Measurements from ENCODE around the gene CDH26.

Gene CDH26

GRCh38 chr20:60063739-60064380 is 105.6 kb downstream of the CDH26 start:
- no peak overlapping the region for H3K27ac ChIP-seq (replicated peaks)
- TF ChIP-seq SPI1 (IDR thresholded peaks at IDR 0.05; ENCODE audit: borderline replicate concordance, low read depth) (no peak), GABPA (IDR thresholded peaks at IDR 0.05; ENCODE audit: low read depth) (no peak), POLR2AphosphoS5 (IDR thresholded peaks at IDR 0.05; ENCODE audit: low read depth) (no peak), CTCF (IDR thresholded peaks at IDR 0.05; ENCODE audit: insufficient read depth, low read length) (no peak), REST (IDR thresholded peaks at IDR 0.05; ENCODE audit: insufficient replicate concordance, low read depth) (no peak)
- no peak overlapping the region for H3K4me3 ChIP-seq (replicated peaks; ENCODE audit: insufficient read depth, low read length)
- no peak for DNase-seq (ENCODE audit: low read depth in 1 of 2, low spot score in 1 of 2)
- H3K27me3 ChIP-seq (ENCODE audit: insufficient read depth, poor library complexity, severe bottlenecking), result no peaks in the 10 kb centered on the region
